Fibroblast of mammary gland (primary cell): ENCODE results near the gene CXorf38.

Source experiments
- DNase-seq: peaks from one replicate; pipeline ENCODE4 v3.0.0-alpha.2; 2010; ENCODE audit warnings: low read depth
- H3K4me3 ChIP-seq: 2 replicates; pipeline ENCODE4 v1.5.1; 2011; ENCODE audit warnings: low read depth, mild to moderate bottlenecking, low read length, moderate library complexity; ENCODE audit not compliant: control insufficient read depth
- CTCF ChIP-seq: conservative IDR thresholded peaks from 2 replicates; pipeline ENCODE4 v1.5.1; 2011; ENCODE audit warnings: low read depth, low read length, inconsistent platforms; ENCODE audit not compliant: control insufficient read depth, insufficient read depth

The CXorf38 gene

DNA sequence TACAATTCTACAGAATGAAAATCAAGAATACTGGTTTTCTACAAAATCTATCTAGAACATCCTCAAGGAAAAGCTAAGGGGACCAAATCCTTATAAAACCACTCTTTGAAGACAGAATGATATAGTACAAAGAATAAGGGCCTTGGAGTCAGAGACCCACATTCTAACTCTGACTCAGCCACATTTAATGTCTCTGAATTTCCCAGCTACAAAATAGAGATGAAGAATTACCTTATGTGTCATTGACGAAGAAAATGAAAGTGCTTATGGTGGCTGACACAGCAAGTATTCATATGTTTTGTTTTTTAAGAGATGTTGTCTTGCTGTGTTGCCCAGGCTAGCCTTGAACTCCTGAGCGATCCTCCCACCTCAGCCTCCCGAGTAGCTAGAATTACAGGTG is 35.9 kb upstream of the CXorf38 start:
- no peak for TF ChIP-seq CTCF
- peak; percentile 7 for DNase-seq
- no peak overlapping the region for H3K4me3 ChIP-seq

DNA sequence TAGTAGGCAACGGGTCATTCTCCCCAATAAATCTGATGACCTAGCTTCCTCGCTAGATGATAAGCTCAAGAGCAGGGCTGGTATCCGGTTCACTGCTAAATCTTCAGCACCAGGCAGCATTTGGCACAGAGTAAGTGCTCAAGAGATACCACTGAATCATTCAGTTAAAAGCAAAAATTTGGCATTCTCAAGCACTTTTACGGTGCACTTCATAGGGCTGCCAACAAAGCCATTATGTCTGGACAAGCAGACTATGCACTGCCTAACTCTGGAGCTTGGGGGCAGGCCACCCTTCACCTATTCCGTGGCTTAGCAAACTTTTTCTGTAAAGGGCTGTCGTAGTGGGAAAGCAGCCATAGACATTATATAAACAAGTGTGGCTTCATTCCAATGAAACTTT is 23.8 kb upstream of the CXorf38 start:
- no peak overlapping the region for H3K4me3 ChIP-seq
- DNase-seq, result no peak
- no peak for TF ChIP-seq CTCF

DNA sequence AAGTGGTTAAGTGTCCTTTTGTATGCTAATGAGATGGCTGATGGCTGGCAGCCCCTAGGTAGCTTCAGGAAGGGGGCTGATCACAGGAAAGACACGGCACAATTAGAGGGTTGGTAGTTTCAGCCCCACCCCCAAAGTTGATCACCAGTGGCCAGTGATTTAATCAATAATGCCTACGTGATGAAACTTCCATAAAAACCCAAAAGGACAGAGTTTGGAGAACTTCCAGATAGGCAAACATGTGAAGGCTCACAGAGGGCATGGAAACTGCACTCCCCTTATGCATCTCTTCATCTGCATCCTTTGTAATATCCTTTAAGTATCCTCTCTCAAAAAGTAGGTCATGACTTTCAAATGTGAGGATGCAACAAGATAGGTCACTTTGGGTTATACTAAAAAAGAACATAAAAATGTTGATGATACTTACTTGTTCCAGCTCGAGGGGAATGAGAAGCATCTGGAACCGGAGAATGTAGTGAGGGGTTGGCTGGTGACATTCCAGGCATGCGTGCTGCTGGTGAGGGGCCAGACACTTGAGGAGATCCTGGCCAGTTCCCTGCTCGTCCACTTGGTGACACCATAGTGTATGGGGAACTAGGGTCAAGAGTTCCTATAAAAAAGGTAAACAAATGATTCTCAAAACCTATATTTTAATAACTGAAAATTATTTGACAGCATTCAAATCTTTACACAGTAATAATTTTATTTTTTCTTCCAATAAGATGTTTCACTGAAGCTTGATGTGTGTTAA is 16.7 kb upstream of the CXorf38 start:
- TF ChIP-seq CTCF, result peak; percentile 41
- peak; percentile 39 for DNase-seq
- no peak overlapping the region for H3K4me3 ChIP-seq

GRCh38 chrX:40663078-40663740 is 15.8 kb upstream of the CXorf38 start:
- DNase-seq, result no peak
- no peak overlapping the region for H3K4me3 ChIP-seq
- TF ChIP-seq CTCF, result no peak

- no peak overlapping the region for H3K4me3 ChIP-seq
- no peak for TF ChIP-seq CTCF
- DNase-seq, result no peak
These were observed 14.1 kb upstream of the CXorf38 start for GRCh38 chrX:40661489-40661888.

- TF ChIP-seq CTCF, result no peak
These were observed 13.0 kb upstream of the CXorf38 start for GRCh38 chrX:40660381-40660780.

More at GRCh38 chrX:40660381-40660780, 13.0 kb upstream of the CXorf38 start:
- H3K4me3 ChIP-seq, result no peak overlapping the region
- no peak for DNase-seq
